Parathyroid adenoma (tissue), 2 donors: ENCODE data around the gene NXPH3.

Experiments
- H2AFZ ChIP-seq: fragments of 300-600 bp; sonication (generic); one replicate; pipeline ENCODE4 v1.7.0; 2017; ENCODE audit warnings: antibody characterized with exemption, mild to moderate bottlenecking
- H3K27ac ChIP-seq: fragments of 300-600 bp; sonication (generic); one replicate; pipeline ENCODE4 v1.7.0; 2017
- H3K27me3 ChIP-seq: fragments of 300-600 bp; sonication (generic); one replicate; pipeline ENCODE4 v1.7.0; 2017; ENCODE audit warnings: low read length; ENCODE audit not compliant: control insufficient read depth, insufficient read depth
- H3K36me3 ChIP-seq: fragments of 300-600 bp; sonication (generic); one replicate; pipeline ENCODE4 v1.7.0; 2017; ENCODE audit warnings: low read length; ENCODE audit not compliant: control insufficient read depth, insufficient read depth
- H3K4me1 ChIP-seq: fragments of 300-600 bp; sonication (generic); one replicate; pipeline ENCODE4 v1.7.0; 2017; ENCODE audit warnings: control low read depth
- H3K4me2 ChIP-seq: fragments of 300-600 bp; sonication (generic); one replicate; pipeline ENCODE4 v1.7.0; 2017; ENCODE audit warnings: low read length
- H3K4me3 ChIP-seq: fragments of 300-600 bp; sonication (generic); one replicate; pipeline ENCODE4 v1.7.0; 2017; ENCODE audit warnings: low read depth, low read length
- H3K79me2 ChIP-seq: fragments of 300-600 bp; sonication (generic); one replicate; pipeline ENCODE4 v1.7.0; 2017; ENCODE audit warnings: control low read depth
- H3K9ac ChIP-seq: fragments of 300-600 bp; sonication (generic); one replicate; pipeline ENCODE4 v1.7.0; 2017; ENCODE audit warnings: mild to moderate bottlenecking
- H3K9me3 ChIP-seq: fragments of 300-600 bp; sonication (generic); one replicate; pipeline ENCODE4 v1.7.0; 2017; ENCODE audit warnings: low read length; ENCODE audit not compliant: control insufficient read depth
- TF ChIP-seq, protein P1 (sequence below): fragments of 300-600 bp; sonication (generic); IDR thresholded peaks from one replicate; pipeline ENCODE4 v1.7.0; 2017; ENCODE audit warnings: antibody characterized with exemption, mild to moderate bottlenecking
- donor health status: primary hyperparathyroidism.

Gene NXPH3

DNA sequence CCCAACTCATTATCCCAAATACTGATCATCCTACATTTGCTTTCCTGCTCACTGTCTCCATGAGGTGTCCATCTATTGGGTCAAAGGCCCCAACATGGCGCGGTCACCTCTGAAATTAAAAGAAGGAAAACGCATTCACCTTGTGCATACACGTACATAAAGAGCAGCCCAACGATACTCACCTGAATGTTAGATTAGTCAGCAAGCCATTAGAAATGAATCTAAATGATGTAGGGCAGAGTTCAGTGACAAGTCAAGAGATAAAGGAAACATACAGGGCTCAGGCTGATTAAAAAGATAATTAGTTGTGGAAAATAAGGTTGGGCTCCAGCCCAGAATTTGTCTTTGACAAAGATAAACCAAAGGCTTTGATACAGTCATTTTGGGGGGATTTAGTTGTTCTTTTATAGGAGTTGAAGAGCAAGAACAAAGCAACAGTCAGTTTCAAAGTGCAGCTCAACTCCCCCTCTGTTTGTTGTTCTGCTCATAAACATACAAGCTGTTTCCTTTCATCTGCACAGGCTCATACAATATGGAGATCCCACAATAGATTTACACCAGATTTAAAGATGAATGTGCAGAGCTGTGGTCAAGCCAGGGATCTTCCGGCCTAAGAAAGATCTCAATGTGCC lies 21.1 kb downstream of the NXPH3 start:
- Histone ChIP-seq H3K4me3 (no peak overlapping the region), H3K9me3 (no peaks in the 10 kb centered on the region), H3K9ac (no peak overlapping the region), H3K36me3 (no peaks in the 10 kb centered on the region), H3K4me2 (peak overlapping the region; percentile 29), H3K27ac (no peak overlapping the region), H3K79me2 (no peaks in the 10 kb centered on the region), H2AFZ (no peak overlapping the region), H3K27me3 (no peaks in the 10 kb centered on the region), H3K4me1 (no peaks in the 10 kb centered on the region)
- TF ChIP-seq, protein P1, sequence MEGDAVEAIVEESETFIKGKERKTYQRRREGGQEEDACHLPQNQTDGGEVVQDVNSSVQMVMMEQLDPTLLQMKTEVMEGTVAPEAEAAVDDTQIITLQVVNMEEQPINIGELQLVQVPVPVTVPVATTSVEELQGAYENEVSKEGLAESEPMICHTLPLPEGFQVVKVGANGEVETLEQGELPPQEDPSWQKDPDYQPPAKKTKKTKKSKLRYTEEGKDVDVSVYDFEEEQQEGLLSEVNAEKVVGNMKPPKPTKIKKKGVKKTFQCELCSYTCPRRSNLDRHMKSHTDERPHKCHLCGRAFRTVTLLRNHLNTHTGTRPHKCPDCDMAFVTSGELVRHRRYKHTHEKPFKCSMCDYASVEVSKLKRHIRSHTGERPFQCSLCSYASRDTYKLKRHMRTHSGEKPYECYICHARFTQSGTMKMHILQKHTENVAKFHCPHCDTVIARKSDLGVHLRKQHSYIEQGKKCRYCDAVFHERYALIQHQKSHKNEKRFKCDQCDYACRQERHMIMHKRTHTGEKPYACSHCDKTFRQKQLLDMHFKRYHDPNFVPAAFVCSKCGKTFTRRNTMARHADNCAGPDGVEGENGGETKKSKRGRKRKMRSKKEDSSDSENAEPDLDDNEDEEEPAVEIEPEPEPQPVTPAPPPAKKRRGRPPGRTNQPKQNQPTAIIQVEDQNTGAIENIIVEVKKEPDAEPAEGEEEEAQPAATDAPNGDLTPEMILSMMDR = no peak

DNA sequence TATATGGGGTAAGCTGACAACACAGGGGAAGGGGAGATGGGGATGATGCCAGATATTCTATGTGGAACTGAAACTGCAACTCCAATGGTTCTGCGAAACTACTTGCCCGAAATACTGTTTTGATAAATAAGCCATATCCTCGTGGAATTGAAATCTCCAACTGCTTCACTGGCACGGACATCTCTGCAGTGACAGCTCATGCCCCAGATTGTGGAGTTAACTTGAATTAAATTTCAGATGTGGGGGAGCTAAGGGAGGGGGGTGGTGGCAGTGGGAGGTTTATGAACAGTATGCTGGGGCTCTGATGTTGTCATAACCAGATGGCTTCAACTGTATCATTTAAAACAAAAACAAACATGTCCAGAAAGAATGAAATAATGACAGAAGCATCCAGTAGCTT lies 21.8 kb downstream of the NXPH3 start:
- Histone ChIP-seq H3K9me3 (no peaks in the 10 kb centered on the region), H3K4me3 (no peak overlapping the region), H3K9ac (no peak overlapping the region), H2AFZ (no peak overlapping the region), H3K79me2 (no peaks in the 10 kb centered on the region), H3K36me3 (no peaks in the 10 kb centered on the region), H3K27ac (no peak overlapping the region), H3K4me2 (no peak overlapping the region), H3K4me1 (no peaks in the 10 kb centered on the region), H3K27me3 (no peaks in the 10 kb centered on the region)
- TF ChIP-seq, protein P1 = no peak

DNA sequence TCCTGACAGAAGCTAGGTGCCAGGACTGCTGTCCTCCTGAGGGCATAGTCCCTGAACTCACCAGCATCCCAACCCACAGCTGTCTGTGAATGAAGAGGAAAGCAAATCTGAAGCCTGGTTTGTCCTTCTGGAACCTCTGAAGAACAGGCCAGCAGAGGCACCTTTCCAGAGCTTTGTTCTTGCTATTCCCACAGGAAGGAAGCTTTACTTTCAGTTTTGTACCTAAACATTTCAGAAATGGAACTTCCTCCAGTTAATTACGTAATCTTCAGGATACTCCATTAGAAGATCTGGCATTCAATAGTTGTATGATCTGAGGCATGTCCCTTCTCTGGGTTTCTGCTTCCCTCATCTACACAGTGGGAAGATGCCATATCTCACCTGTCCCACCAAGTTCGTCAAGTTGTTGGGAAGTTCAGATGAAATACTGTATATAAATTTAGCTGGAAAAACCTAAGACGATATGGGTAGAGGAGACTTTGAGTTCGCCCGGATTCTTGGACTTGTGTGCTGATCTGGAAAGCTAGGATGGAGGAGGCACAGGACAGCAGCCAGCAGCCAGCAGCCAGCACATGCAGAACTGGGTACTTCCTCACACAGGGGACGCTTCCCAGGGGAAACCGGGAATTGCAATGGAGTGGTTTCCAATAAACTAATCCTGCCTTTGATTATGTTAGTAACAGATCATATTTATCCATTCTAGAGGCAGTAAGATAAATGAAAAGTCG lies 22.4 kb downstream of the NXPH3 start:
- Histone ChIP-seq H3K27ac (peak overlapping the region; percentile 20), H3K9me3 (no peaks in the 10 kb centered on the region), H2AFZ (no peak overlapping the region), H3K36me3 (no peaks in the 10 kb centered on the region), H3K4me3 (no peak overlapping the region), H3K27me3 (no peaks in the 10 kb centered on the region), H3K9ac (no peak overlapping the region), H3K79me2 (no peaks in the 10 kb centered on the region), H3K4me2 (no peak overlapping the region), H3K4me1 (no peaks in the 10 kb centered on the region)
- TF ChIP-seq, protein P1 = no peak

DNA sequence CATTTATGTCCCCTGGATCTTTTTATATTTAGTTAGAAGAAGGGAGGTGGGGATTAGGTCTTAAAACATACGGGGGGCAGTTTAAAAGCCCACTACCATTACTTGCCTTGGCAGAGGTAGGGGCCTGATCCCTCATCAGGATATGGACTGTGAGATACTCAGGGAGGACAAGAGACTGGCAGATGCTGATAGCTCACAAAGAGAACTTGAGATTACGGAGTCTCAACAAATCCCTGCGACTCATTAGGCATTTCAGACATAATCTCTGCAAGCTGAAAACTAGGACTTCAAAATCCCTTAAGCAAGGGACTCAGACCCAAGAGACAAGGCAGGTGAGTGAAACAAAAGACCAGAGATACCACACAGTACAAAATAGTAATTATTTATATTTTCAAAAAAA lies 23.2 kb downstream of the NXPH3 start:
- no peaks in the 10 kb centered on the region for H3K9me3 ChIP-seq
- H3K4me3 ChIP-seq = no peak overlapping the region
- TF ChIP-seq, protein P1 = no peak
- no peak overlapping the region for H3K27ac ChIP-seq
- no peaks in the 10 kb centered on the region for H3K79me2 ChIP-seq
- no peak overlapping the region for H2AFZ ChIP-seq
- H3K36me3 ChIP-seq = no peaks in the 10 kb centered on the region
- no peaks in the 10 kb centered on the region for H3K4me1 ChIP-seq
- no peak overlapping the region for H3K4me2 ChIP-seq
- no peaks in the 10 kb centered on the region for H3K27me3 ChIP-seq
- no peak overlapping the region for H3K9ac ChIP-seq

DNA sequence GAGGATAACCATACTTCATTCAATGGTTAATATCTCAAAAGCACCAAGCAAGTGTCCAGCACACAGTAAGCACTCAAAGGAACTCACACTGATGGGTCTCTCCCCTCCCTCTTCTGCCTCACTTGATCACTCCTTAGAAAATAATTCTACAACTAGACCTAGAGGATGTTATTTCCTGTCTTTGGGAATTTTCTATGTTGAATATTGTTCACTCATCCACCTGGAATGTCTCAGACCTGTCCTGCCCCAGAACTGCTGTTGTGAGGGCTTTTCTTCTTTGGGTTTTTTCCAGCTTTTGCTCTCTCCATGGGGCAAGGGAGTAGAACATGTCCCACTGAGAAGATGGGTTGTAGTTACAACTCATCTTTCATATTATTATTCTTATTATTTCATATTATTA lies 25.3 kb downstream of the NXPH3 start:
- Histone ChIP-seq H3K9me3 (no peaks in the 10 kb centered on the region), H3K27ac (no peak overlapping the region), H3K27me3 (no peaks in the 10 kb centered on the region), H3K4me2 (no peak overlapping the region), H3K4me1 (no peaks in the 10 kb centered on the region), H3K4me3 (no peak overlapping the region), H3K9ac (no peak overlapping the region), H3K36me3 (no peaks in the 10 kb centered on the region), H2AFZ (no peak overlapping the region), H3K79me2 (no peaks in the 10 kb centered on the region)
- TF ChIP-seq, protein P1 = no peak
